ENCODE measurements around the gene ADGRL3. TPM values are rescaled to one million over a fixed set of nuclear protein-coding genes. Genes with fewer than 3 reads are reported as not detected.

ADGRL3 gene
- total and polyA plus RNA-seq, 3 donors from 2014 or later = 11.6 to 21.6 (median 12.8) TPM

- H3K27ac ChIP-seq = no peak overlapping the region
- WGBS, 2 donors = 62 to 73% methylated on average over 1 of the region's 1 CpG
- H3K36me3 ChIP-seq (ENCODE audit: low read depth, missing control alignments) = no peaks in the 10 kb centered on the region
- no peaks in the 10 kb centered on the region for H3K9me3 ChIP-seq
- TF ChIP-seq POLR2A (IDR thresholded peaks at IDR 0.05) = no peak
- TF ChIP-seq CTCF (IDR thresholded peaks at IDR 0.05) = no peak
- no peak for DNase-seq
- H3K27me3 ChIP-seq = no peaks in the 10 kb centered on the region
- H3K4me1 ChIP-seq = no peaks in the 10 kb centered on the region
- no peak overlapping the region for H3K4me3 ChIP-seq
- intact Hi-C loops (cut with DNase I; ENCODE audit: low total_unique reads) = no loop called here
These were observed 333.0 kb downstream of the ADGRL3 start for GRCh38 chr4:61533140-61533539.

GRCh38 chr4:61540944-61541343 lies 340.8 kb downstream of the ADGRL3 start:
- intact Hi-C loops (cut with DNase I; ENCODE audit: low total_unique reads) = no loop called here
- Histone ChIP-seq H3K27me3 (no peaks in the 10 kb centered on the region), H3K4me3 (no peak overlapping the region), H3K27ac (no peak overlapping the region), H3K9me3 (no peaks in the 10 kb centered on the region), H3K4me1 (no peaks in the 10 kb centered on the region), H3K36me3 (ENCODE audit: low read depth, missing control alignments) (no peaks in the 10 kb centered on the region)
- 59 to 82% methylated on average over 2 of the region's 2 CpGs for WGBS, 2 donors
- DNase-seq = no peak
- TF ChIP-seq POLR2A (IDR thresholded peaks at IDR 0.05) = no peak
- TF ChIP-seq CTCF (IDR thresholded peaks at IDR 0.05) = no peak

- H3K9me3 ChIP-seq = no peaks in the 10 kb centered on the region
- H3K27ac ChIP-seq = no peak overlapping the region
- H3K4me3 ChIP-seq = no peak overlapping the region
- no peaks in the 10 kb centered on the region for H3K4me1 ChIP-seq
- no peak for DNase-seq
- TF ChIP-seq POLR2A (IDR thresholded peaks at IDR 0.05) = no peak
- TF ChIP-seq CTCF (IDR thresholded peaks at IDR 0.05) = no peak
- H3K36me3 ChIP-seq (ENCODE audit: low read depth, missing control alignments) = no peaks in the 10 kb centered on the region
- intact Hi-C loops (cut with DNase I; ENCODE audit: low total_unique reads) = no loop called here
- no peaks in the 10 kb centered on the region for H3K27me3 ChIP-seq
- WGBS, 2 donors = 90 to 94% methylated on average over 2 of the region's 2 CpGs
These were observed 341.3 kb downstream of the ADGRL3 start for GRCh38 chr4:61541459-61541858.

- DNase-seq = no peak
- H3K27ac ChIP-seq = no peak overlapping the region
- H3K9me3 ChIP-seq = no peaks in the 10 kb centered on the region
- no peaks in the 10 kb centered on the region for H3K36me3 ChIP-seq (ENCODE audit: low read depth, missing control alignments)
- WGBS, 2 donors = 79 to 94% methylated on average over 3 of the region's 3 CpGs
- no peaks in the 10 kb centered on the region for H3K4me1 ChIP-seq
- TF ChIP-seq POLR2A (IDR thresholded peaks at IDR 0.05) (no peak), CTCF (IDR thresholded peaks at IDR 0.05) (no peak)
- intact Hi-C loops (cut with DNase I; ENCODE audit: low total_unique reads) = no loop called here
- no peaks in the 10 kb centered on the region for H3K27me3 ChIP-seq
- H3K4me3 ChIP-seq = no peak overlapping the region
These were observed 343.9 kb downstream of the ADGRL3 start for GRCh38 chr4:61543976-61544375.

DNA sequence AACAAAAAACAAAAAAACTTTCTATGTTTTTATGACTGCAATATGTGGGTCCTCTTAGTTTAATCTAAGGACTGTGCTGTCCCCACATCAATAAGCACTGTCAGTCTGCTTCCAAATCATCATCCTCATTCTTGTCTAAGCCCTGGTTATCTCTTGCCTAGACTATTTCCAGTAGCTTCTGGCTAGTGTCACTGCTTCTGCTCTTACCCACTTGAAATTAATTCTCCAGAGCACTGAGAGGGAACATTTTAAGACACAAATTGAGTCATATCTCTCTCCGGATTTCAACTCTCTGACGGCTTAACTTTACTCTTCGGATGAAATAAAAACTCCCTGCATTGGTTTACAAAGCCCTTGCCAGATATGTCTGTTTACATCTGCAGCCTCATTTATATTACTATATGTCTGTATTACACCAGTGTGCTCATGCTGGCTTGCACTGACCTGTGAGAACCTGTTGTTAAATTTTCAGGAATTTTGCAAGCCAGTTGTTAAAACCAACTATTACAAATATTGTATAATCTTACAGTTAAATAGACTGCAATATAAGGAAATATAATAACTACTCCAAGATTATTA lies 345.9 kb downstream of the ADGRL3 start:
- Histone ChIP-seq H3K27me3 (no peaks in the 10 kb centered on the region), H3K27ac (no peak overlapping the region), H3K4me3 (no peak overlapping the region), H3K4me1 (no peaks in the 10 kb centered on the region), H3K36me3 (ENCODE audit: low read depth, missing control alignments) (no peaks in the 10 kb centered on the region), H3K9me3 (no peaks in the 10 kb centered on the region)
- intact Hi-C loops (cut with DNase I; ENCODE audit: low total_unique reads) = no loop called here
- DNase-seq = no peak
- TF ChIP-seq CTCF (IDR thresholded peaks at IDR 0.05) (no peak), POLR2A (IDR thresholded peaks at IDR 0.05) (no peak)
- WGBS, 2 donors = 41 to 53% methylated on average over 3 of the region's 3 CpGs
